ENCODE measurements around the gene PINK1. TPM values are rescaled to one million over a fixed set of nuclear protein-coding genes. Genes with fewer than 3 reads are reported as not detected.

Gene PINK1
- total RNA-seq, 1 experiment from 2014 or later, result 129 TPM

GRCh38 chr1:20636785-20637347, 3.6 kb downstream of the PINK1 start:
- H3F3A ChIP-seq (ENCODE audit: low read length, unreplicated experiment), result no peaks in the 10 kb centered on the region
- H3K9me3 ChIP-seq (ENCODE audit: low read length), result no peaks in the 10 kb centered on the region
- no peak overlapping the region for H2AFZ ChIP-seq (ENCODE audit: low read length)
- H3K27me3 ChIP-seq (ENCODE audit: low read length), result no peaks in the 10 kb centered on the region
- H3K27ac ChIP-seq (ENCODE audit: low read length), result no peak overlapping the region
- no peak overlapping the region for H3K9ac ChIP-seq (ENCODE audit: low read length)
- DNase-seq (no peak), ATAC-seq (no peak)
- CTCF ChIA-PET, result no interaction called here
- H3K79me2 ChIP-seq (ENCODE audit: low read length), result peaks cover 13% of the 10 kb centered on the region
- no peaks in the 10 kb centered on the region for H4K20me1 ChIP-seq (ENCODE audit: low read length)
- no peaks in the 10 kb centered on the region for H3K9me2 ChIP-seq (replicated peaks; ENCODE audit: low read length)
- H3K4me1 ChIP-seq (ENCODE audit: insufficient read depth, low read length), result peaks cover 18% of the 10 kb centered on the region
- intact Hi-C loops (cut with micrococcal nuclease), result no loop called here
- TF ChIP-seq CTCF (conservative IDR thresholded peaks at IDR 0.05; ENCODE audit: low read depth, low read length), result no peak
- TF ChIP-seq EZH2phosphoT487 (IDR thresholded peaks at IDR 0.05; ENCODE audit: borderline replicate concordance, low read length), result no peak
- no peak for TF ChIP-seq EZH2 (IDR thresholded peaks at IDR 0.05; ENCODE audit: low read length, unreplicated experiment)
- no peak overlapping the region for H3K4me2 ChIP-seq (ENCODE audit: low read length)
- BruUV-seq (replicated peaks), result no TSS peak
- peaks cover 14% of the 10 kb centered on the region; the same call in 1 of the 2 replicates for H3K36me3 ChIP-seq (ENCODE audit: low read depth, low read length)
- H3K4me3 ChIP-seq (ENCODE audit: low read length), result no peak overlapping the region
- POLR2A ChIA-PET (ENCODE audit: unreplicated experiment), result no interaction called here

- Histone ChIP-seq H3K9ac (ENCODE audit: low read length) (no peak overlapping the region), H3K36me3 (ENCODE audit: low read depth, low read length) (peaks cover 21% of the 10 kb centered on the region), H3K79me2 (ENCODE audit: low read length) (peaks cover under 1% of the 10 kb centered on the region; the same call in 1 of the 2 replicates), H3K4me3 (ENCODE audit: low read length) (no peak overlapping the region), H3K9me2 (replicated peaks; ENCODE audit: low read length) (no peaks in the 10 kb centered on the region), H2AFZ (ENCODE audit: low read length) (no peak overlapping the region), H4K20me1 (ENCODE audit: low read length) (no peaks in the 10 kb centered on the region), H3K9me3 (ENCODE audit: low read length) (no peaks in the 10 kb centered on the region), H3K4me2 (ENCODE audit: low read length) (no peak overlapping the region), H3K27me3 (ENCODE audit: low read length) (no peaks in the 10 kb centered on the region), H3K27ac (ENCODE audit: low read length) (no peak overlapping the region), H3F3A (ENCODE audit: low read length, unreplicated experiment) (no peaks in the 10 kb centered on the region), H3K4me1 (ENCODE audit: insufficient read depth, low read length) (peaks cover 2% of the 10 kb centered on the region; the same call in 1 of the 2 replicates)
- intact Hi-C loops (cut with micrococcal nuclease), result loop anchor here (1.0 to 2.0 kb wide), 2 partner anchors 65 to 118 kb away; no protein-coding TSS in a partner anchor
- DNase-seq (peak; percentile 74), ATAC-seq (peak; percentile 79)
- peak; percentile 90 for TF ChIP-seq CTCF (conservative IDR thresholded peaks at IDR 0.05; ENCODE audit: low read depth, low read length)
- TF ChIP-seq EZH2phosphoT487 (IDR thresholded peaks at IDR 0.05; ENCODE audit: borderline replicate concordance, low read length), result no peak
- ChIA-PET CTCF (no interaction called here), POLR2A (ENCODE audit: unreplicated experiment) (no interaction called here)
- BruUV-seq (replicated peaks), result no TSS peak
These were observed 6.9 kb downstream of the PINK1 start for GRCh38 chr1:20640183-20640597.

GRCh38 chr1:20641975-20642374, 8.7 kb downstream of the PINK1 start:
- BruUV-seq (replicated peaks), result no TSS peak
- H3K9me2 ChIP-seq (replicated peaks; ENCODE audit: low read length), result no peaks in the 10 kb centered on the region
- H3K4me1 ChIP-seq (ENCODE audit: insufficient read depth, low read length), result no peaks in the 10 kb centered on the region
- ChIA-PET CTCF (no interaction called here), POLR2A (ENCODE audit: unreplicated experiment) (no interaction called here)
- H2AFZ ChIP-seq (ENCODE audit: low read length), result no peak overlapping the region
- TF ChIP-seq EZH2 (IDR thresholded peaks at IDR 0.05; ENCODE audit: low read length, unreplicated experiment) (no peak), EZH2phosphoT487 (IDR thresholded peaks at IDR 0.05; ENCODE audit: borderline replicate concordance, low read length) (no peak)
- peaks cover 21% of the 10 kb centered on the region for H3K36me3 ChIP-seq (ENCODE audit: low read depth, low read length)
- no peaks in the 10 kb centered on the region for H3K9me3 ChIP-seq (ENCODE audit: low read length)
- H3K4me3 ChIP-seq (ENCODE audit: low read length), result no peak overlapping the region
- no peaks in the 10 kb centered on the region for H3K79me2 ChIP-seq (ENCODE audit: low read length)
- no peaks in the 10 kb centered on the region for H4K20me1 ChIP-seq (ENCODE audit: low read length)
- H3K9ac ChIP-seq (ENCODE audit: low read length), result no peak overlapping the region
- intact Hi-C loops (cut with micrococcal nuclease), result loop anchor here (2.0 kb wide), 1 partner anchor 67 kb away; no protein-coding TSS in a partner anchor
- H3K27me3 ChIP-seq (ENCODE audit: low read length), result no peaks in the 10 kb centered on the region
- DNase-seq, result no peak
- no peaks in the 10 kb centered on the region for H3F3A ChIP-seq (ENCODE audit: low read length, unreplicated experiment)
- H3K27ac ChIP-seq (ENCODE audit: low read length), result no peak overlapping the region
- no peak for ATAC-seq
- H3K4me2 ChIP-seq (ENCODE audit: low read length), result no peak overlapping the region
